Astrocyte (in vitro differentiated cells and primary cell): ENCODE measurements around the gene SNAP25. TPM values are rescaled to one million over a fixed set of nuclear protein-coding genes. Genes with fewer than 3 reads are reported as not detected.

Experiments used
- DNase-seq: peaks from one replicate; pipeline ENCODE4 v3.0.0-alpha.2; 2010; ENCODE audit warnings: low read depth
- FAIRE-seq: peaks from 2 replicates; lab custom pipeline; 2011; peaks lifted over from hg19 to GRCh38; lab: Jason Lieb, UNC
- H2AFZ ChIP-seq: 2 replicates; pipeline ENCODE4 v1.6.0; 2012; ENCODE audit warnings: low read depth, low read length, inconsistent platforms
- H3K27ac ChIP-seq: 2 replicates; pipeline ENCODE4 v1.5.1; 2011; ENCODE audit warnings: low read depth, low read length, inconsistent platforms
- H3K27me3 ChIP-seq: 2 replicates; pipeline ENCODE4 v1.6.0; 2011; ENCODE audit warnings: low read length, inconsistent platforms; ENCODE audit not compliant: insufficient read depth
- H3K36me3 ChIP-seq: 2 replicates; pipeline ENCODE4 v1.5.1; 2011; ENCODE audit warnings: low read length, inconsistent platforms; ENCODE audit not compliant: insufficient read depth
- H3K4me1 ChIP-seq: 2 replicates; pipeline ENCODE4 v1.5.1; 2011; ENCODE audit warnings: low read length, inconsistent platforms; ENCODE audit not compliant: insufficient read depth
- H3K4me2 ChIP-seq: 2 replicates; pipeline ENCODE4 v1.6.0; 2012; ENCODE audit warnings: low read length, inconsistent platforms
- H3K4me3 ChIP-seq: 2 replicates; pipeline ENCODE4 v1.5.1; 2011; ENCODE audit warnings: low read depth, mild to moderate bottlenecking, low read length, inconsistent platforms; ENCODE audit not compliant: insufficient read depth
- H3K79me2 ChIP-seq: 2 replicates; pipeline ENCODE4 v1.6.0; 2012; ENCODE audit warnings: mild to moderate bottlenecking, low read length, inconsistent platforms; ENCODE audit not compliant: insufficient read depth
- H3K9ac ChIP-seq: 2 replicates; pipeline ENCODE4 v1.6.0; 2012; ENCODE audit warnings: mild to moderate bottlenecking, low read length, inconsistent platforms
- H3K9me3 ChIP-seq: 2 replicates; pipeline ENCODE4 v1.5.1; 2012; ENCODE audit warnings: low read depth, mild to moderate bottlenecking, low read length, inconsistent platforms; ENCODE audit not compliant: insufficient read depth
- H4K20me1 ChIP-seq: 2 replicates; pipeline ENCODE4 v1.6.0; 2012; ENCODE audit warnings: low read length, inconsistent platforms; ENCODE audit not compliant: insufficient read depth
- H3K27ac Mint-ChIP-seq: one replicate; pipeline ENCODE4 v1.8.0; 2021; ENCODE audit warnings: mild to moderate bottlenecking, mixed read lengths; ENCODE audit not compliant: unreplicated experiment
- H3K27me3 Mint-ChIP-seq: one replicate; pipeline ENCODE4 v1.8.0; 2021; ENCODE audit warnings: low read depth, mixed read lengths; ENCODE audit not compliant: unreplicated experiment
- H3K36me3 Mint-ChIP-seq: one replicate; pipeline ENCODE4 v1.8.0; 2021; ENCODE audit warnings: low read depth, mixed read lengths; ENCODE audit not compliant: unreplicated experiment
- H3K4me1 Mint-ChIP-seq: one replicate; pipeline ENCODE4 v1.8.0; 2021; ENCODE audit warnings: low read depth, mixed read lengths; ENCODE audit not compliant: unreplicated experiment
- H3K4me3 Mint-ChIP-seq: one replicate; pipeline ENCODE4 v1.8.0; 2021; ENCODE audit warnings: mild to moderate bottlenecking, moderate library complexity, mixed read lengths; ENCODE audit not compliant: unreplicated experiment
- H3K9me3 Mint-ChIP-seq: one replicate; pipeline ENCODE4 v1.8.0; 2021; ENCODE audit warnings: mild to moderate bottlenecking, mixed read lengths; ENCODE audit not compliant: unreplicated experiment
- CTCF ChIP-seq: IDR thresholded peaks from 2 replicates; pipeline ENCODE4 v1.5.1; 2011; ENCODE audit warnings: low read depth, mild to moderate bottlenecking, inconsistent platforms, low read length, moderate library complexity; ENCODE audit not compliant: insufficient read depth
- EZH2 ChIP-seq: IDR thresholded peaks from 2 replicates; pipeline ENCODE4 v1.6.1; 2012; ENCODE audit warnings: mild to moderate bottlenecking, low read length, inconsistent platforms; ENCODE audit not compliant: insufficient read depth
- total RNA-seq: library from RNA; stranded (reverse); gene quantifications from 2 replicates; pipeline ENCODE4 v1.2.1, GENCODE V29; 2021

The SNAP25 gene
- total RNA-seq, 1 donor from 2014 or later, result 3.9 TPM

- H3K27ac Mint-ChIP-seq, result no peak overlapping the region
Measured at GRCh38 chr20:10352934-10353824, 134.5 kb downstream of the SNAP25 start.

GRCh38 chr20:10356628-10357027 is 138.0 kb downstream of the SNAP25 start:
- H3K27ac ChIP-seq, result no peak overlapping the region
- Mint-ChIP-seq H3K4me1 (peaks cover 20% of the 10 kb centered on the region), H3K9me3 (peaks cover 4% of the 10 kb centered on the region), H3K27ac (no peak overlapping the region), H3K27me3 (peaks cover 4% of the 10 kb centered on the region), H3K4me3 (no peak overlapping the region), H3K36me3 (no peaks in the 10 kb centered on the region)
- FAIRE-seq (no peak), DNase-seq (no peak)
- no peak for TF ChIP-seq CTCF
- TF ChIP-seq EZH2, result no peak
- H3K4me3 ChIP-seq, result no peak overlapping the region
- no peaks in the 10 kb centered on the region for H4K20me1 ChIP-seq
- H3K9ac ChIP-seq, result no peak overlapping the region
- no peaks in the 10 kb centered on the region for H3K79me2 ChIP-seq
- H2AFZ ChIP-seq, result no peak overlapping the region
- no peaks in the 10 kb centered on the region for H3K9me3 ChIP-seq
- peaks cover 38% of the 10 kb centered on the region for H3K4me1 ChIP-seq
- H3K36me3 ChIP-seq, result no peaks in the 10 kb centered on the region
- H3K4me2 ChIP-seq, result no peak overlapping the region
- no peaks in the 10 kb centered on the region for H3K27me3 ChIP-seq

More at GRCh38 chr20:10352934-10353824, 134.5 kb downstream of the SNAP25 start:
- no peaks in the 10 kb centered on the region for H3K9me3 ChIP-seq
- TF ChIP-seq EZH2 (no peak), CTCF (no peak)
- Mint-ChIP-seq H3K4me1 (peaks cover 34% of the 10 kb centered on the region), H3K36me3 (no peaks in the 10 kb centered on the region), H3K27me3 (no peaks in the 10 kb centered on the region), H3K4me3 (no peak overlapping the region), H3K9me3 (peaks cover 3% of the 10 kb centered on the region)
- peak; percentile 82 for DNase-seq
- no peaks in the 10 kb centered on the region for H3K36me3 ChIP-seq
- H3K4me1 ChIP-seq, result peaks cover 30% of the 10 kb centered on the region
- FAIRE-seq, result no peak
- peak overlapping the region; percentile 68 for H3K27ac ChIP-seq
- no peaks in the 10 kb centered on the region for H3K79me2 ChIP-seq
- no peaks in the 10 kb centered on the region for H4K20me1 ChIP-seq
- peak overlapping the region; percentile 33 for H3K9ac ChIP-seq
- H3K4me2 ChIP-seq, result peak overlapping the region; percentile 39
- H3K27me3 ChIP-seq, result no peaks in the 10 kb centered on the region
- no peak overlapping the region for H2AFZ ChIP-seq
- H3K4me3 ChIP-seq, result no peak overlapping the region

Other genes starting within 250 kb of the SNAP25 start
- 2.6 and 3.4 TPM in 2 replicates for gene ANKEF1, start 183.8 kb upstream of the SNAP25 start, total RNA-seq
- gene MKKS, start 215.4 kb downstream of the SNAP25 start, total RNA-seq, result 13.4 and 14.2 TPM in 2 replicates
- 4.7 and 5.3 TPM in 2 replicates for gene SLX4IP, start 216.5 kb downstream of the SNAP25 start, total RNA-seq